NCI-H748 treated with DMSO at 0.1 percent for 48 hours (cell line): ENCODE data around the gene MTM1.

Experiments used
- DNase-seq: peaks from one replicate; lab custom pipeline; 2025; lab: John Stamatoyannopoulos, UW

MTM1 gene

GRCh38 chrX:150605603-150606002 is 37.2 kb downstream of the MTM1 start:
- DNase-seq: no peak

GRCh38 chrX:150607201-150607600 is 38.8 kb downstream of the MTM1 start:
- no peak for DNase-seq

GRCh38 chrX:150610043-150610442 is 41.6 kb downstream of the MTM1 start:
- no peak for DNase-seq

- DNase-seq: no peak
Observed at GRCh38 chrX:150610446-150610845, 42.0 kb downstream of the MTM1 start.

- no peak for DNase-seq
Observed at GRCh38 chrX:150615356-150615755, 46.9 kb downstream of the MTM1 start.

GRCh38 chrX:150616179-150616862 is 47.9 kb downstream of the MTM1 start:
- DNase-seq: no peak

- no peak for DNase-seq
Observed at GRCh38 chrX:150616863-150617198, 48.4 kb downstream of the MTM1 start.

GRCh38 chrX:150621652-150622051 is 53.2 kb downstream of the MTM1 start:
- no peak for DNase-seq

- no peak for DNase-seq
Observed at GRCh38 chrX:150623583-150623982, 55.2 kb downstream of the MTM1 start.

GRCh38 chrX:150625097-150625496 is 56.7 kb downstream of the MTM1 start:
- no peak for DNase-seq

- DNase-seq: no peak
Observed at GRCh38 chrX:150625875-150626274, 57.5 kb downstream of the MTM1 start.

- no peak for DNase-seq
Observed at GRCh38 chrX:150627957-150628356, 59.5 kb downstream of the MTM1 start.

GRCh38 chrX:150635952-150636351 is 67.5 kb downstream of the MTM1 start:
- no peak for DNase-seq

- no peak for DNase-seq
Observed at GRCh38 chrX:150642423-150642822, 74.0 kb downstream of the MTM1 start.

GRCh38 chrX:150643271-150643670 is 74.8 kb downstream of the MTM1 start:
- DNase-seq: no peak

GRCh38 chrX:150643958-150644357 is 75.5 kb downstream of the MTM1 start:
- no peak for DNase-seq

GRCh38 chrX:150644422-150644821 is 76.0 kb downstream of the MTM1 start:
- DNase-seq: no peak

GRCh38 chrX:150647331-150647730 is 78.9 kb downstream of the MTM1 start:
- no peak for DNase-seq

GRCh38 chrX:150648296-150648940 is 80.0 kb downstream of the MTM1 start:
- no peak for DNase-seq

GRCh38 chrX:150649096-150649870 is 80.9 kb downstream of the MTM1 start:
- no peak for DNase-seq

GRCh38 chrX:150651906-150652305 is 83.5 kb downstream of the MTM1 start:
- DNase-seq: no peak

GRCh38 chrX:150655788-150656187 is 87.4 kb downstream of the MTM1 start:
- DNase-seq: no peak

GRCh38 chrX:150663073-150663472 is 94.7 kb downstream of the MTM1 start:
- DNase-seq: peak; percentile 55
